HG02642 (cell line): ENCODE data around the gene THYN1.
A peak's percentile ranks its signal among the peaks of the same experiment; 100 is the strongest.
"Not testable (repeated sequence)": the region's sequence is repeated elsewhere in the genome, so short reads cannot be mapped to it uniquely, and the experiment has no call there.

Experiments used
- ATAC-seq: cut with Tn5 transposase; IDR thresholded peaks from one replicate; pipeline ENCODE4 v1.9.1; 2021; ENCODE audit warnings: mild to moderate bottlenecking; ENCODE audit not compliant: unreplicated experiment, poor library complexity

Gene THYN1

GRCh38 chr11:134275534-134276395 lies 22.6 kb upstream of the THYN1 start, which contains the start of gene GLB1L3:
Gene GLB1L3, plus strand, starts transcription at chr11:134276379. Its CDS starts 362 bp downstream, at chr11:134276741.
- ATAC-seq, result peak; percentile 84

GRCh38 chr11:134275188-134275533 lies 22.0 kb upstream of the THYN1 start:
- no peak for ATAC-seq

- ATAC-seq, result no peak
These were observed 20.2 kb upstream of the THYN1 start for GRCh38 chr11:134273317-134273712.

- no peak for ATAC-seq
These were observed 19.5 kb upstream of the THYN1 start for GRCh38 chr11:134272381-134273316.

GRCh38 chr11:134271978-134272377 lies 18.8 kb upstream of the THYN1 start:
- ATAC-seq, result no peak

- ATAC-seq, result no peak
These were observed 17.1 kb upstream of the THYN1 start for GRCh38 chr11:134270250-134270714.

- no peak for ATAC-seq
These were observed 14.8 kb upstream of the THYN1 start for GRCh38 chr11:134267966-134268365.

- ATAC-seq, result no peak
These were observed 14.3 kb upstream of the THYN1 start for GRCh38 chr11:134267461-134267860.

- ATAC-seq, result no peak
These were observed 13.7 kb upstream of the THYN1 start for GRCh38 chr11:134266841-134267251.

- no peak for ATAC-seq
These were observed 13.3 kb upstream of the THYN1 start for GRCh38 chr11:134266440-134266839.

- ATAC-seq, result no peak
These were observed 12.0 kb upstream of the THYN1 start for GRCh38 chr11:134264966-134265764.

GRCh38 chr11:134261626-134262488 lies 8.7 kb upstream of the THYN1 start:
- no peak for ATAC-seq

GRCh38 chr11:134260983-134261382 lies 7.8 kb upstream of the THYN1 start:
- no peak for ATAC-seq

- no peak for ATAC-seq
These were observed 7.4 kb upstream of the THYN1 start for GRCh38 chr11:134260503-134260902.

GRCh38 chr11:134258577-134258976 lies 5.4 kb upstream of the THYN1 start:
- no peak for ATAC-seq

- no peak for ATAC-seq
These were observed 3.9 kb upstream of the THYN1 start for GRCh38 chr11:134257101-134257500.

GRCh38 chr11:134255184-134255561 lies 2.0 kb upstream of the THYN1 start:
- not testable (repeated sequence) for ATAC-seq

- ATAC-seq, result no peak
These were observed 1.5 kb upstream of the THYN1 start for GRCh38 chr11:134254433-134255183.
